CD4-positive, alpha-beta T cell treated with Interleukin-15 for 4 hours (primary cell): ENCODE data around the gene MYO16.
"Not testable (repeated sequence)": the region's sequence is repeated elsewhere in the genome, so short reads cannot be mapped to it uniquely, and the experiment has no call there.

Source experiments
- DNase-seq: peaks from one replicate; pipeline ENCODE4 v3.0.0-alpha.2; 2020; ENCODE audit warnings: low spot score

The MYO16 gene

GRCh38 chr13:108983273-108983672 lies 353.9 kb downstream of the MYO16 start:
- no peak for DNase-seq

DNA sequence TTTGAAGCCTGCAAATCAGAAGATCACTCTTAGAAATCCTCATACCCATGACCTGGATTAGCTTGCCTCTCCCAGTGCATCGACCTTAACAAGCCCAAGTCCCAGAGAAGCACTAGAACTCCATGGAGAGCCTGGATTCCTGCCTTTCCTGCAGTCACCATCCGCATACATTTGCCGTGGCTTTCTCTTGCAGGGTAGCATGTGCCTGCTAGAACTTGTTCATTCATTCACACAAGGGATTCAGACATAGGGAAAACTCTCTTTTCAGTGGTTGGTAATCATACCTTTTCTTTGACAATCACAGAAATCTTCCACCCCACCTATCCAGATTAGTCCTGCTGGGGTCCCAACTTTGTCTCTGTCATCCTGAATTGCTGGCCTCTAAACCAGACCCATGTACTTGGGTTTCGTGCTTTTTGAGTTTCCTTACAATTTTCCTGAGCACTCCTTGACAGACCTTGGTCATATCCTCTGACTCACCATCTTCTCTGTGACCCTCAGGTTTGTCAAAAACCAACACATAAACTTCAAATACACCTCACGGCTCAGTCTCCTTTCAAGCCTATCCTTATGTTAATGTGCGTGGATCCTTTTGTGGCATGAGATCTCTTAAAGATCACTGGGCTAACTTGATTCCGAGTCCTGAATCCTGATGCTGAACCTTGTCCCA lies 355.0 kb downstream of the MYO16 start:
- no peak for DNase-seq

DNA sequence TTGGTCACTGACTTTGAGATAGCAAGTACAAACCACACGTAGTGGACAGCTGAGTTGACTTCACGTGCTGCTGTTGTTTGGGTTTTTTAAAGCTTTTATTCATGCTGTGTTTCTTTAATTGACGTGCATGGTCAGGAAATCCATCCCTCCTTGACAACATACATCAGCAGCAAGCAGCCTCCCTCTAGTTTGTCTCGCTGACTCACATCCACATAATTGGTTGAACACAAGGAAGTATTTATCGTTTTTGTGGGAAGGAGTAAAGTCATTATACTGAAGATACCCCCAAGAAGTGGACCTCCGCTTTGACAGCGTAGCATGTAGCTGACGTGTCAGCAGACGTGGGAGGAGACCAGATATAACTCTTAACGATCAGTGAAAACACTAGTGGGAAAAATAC lies 355.8 kb downstream of the MYO16 start:
- no peak for DNase-seq

DNA sequence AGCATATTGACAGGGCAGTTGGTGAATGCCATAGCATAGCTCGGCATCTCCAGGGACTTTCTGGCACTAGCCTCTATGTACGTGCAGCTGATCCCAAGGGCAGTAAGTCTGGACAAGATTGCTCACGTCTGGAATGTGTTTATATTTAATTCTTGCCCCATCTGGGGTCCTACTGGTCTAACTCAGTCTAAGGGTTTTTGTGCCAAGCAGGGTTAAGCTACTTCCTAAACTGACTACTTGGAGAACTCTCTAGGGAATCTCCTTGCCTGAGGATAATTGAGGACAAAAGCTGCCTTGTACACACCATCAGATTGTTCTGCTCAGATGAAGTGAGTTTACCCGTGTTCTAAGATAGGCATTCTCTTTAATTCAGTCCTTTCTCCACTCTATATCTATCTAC lies 358.1 kb downstream of the MYO16 start:
- no peak for DNase-seq

- DNase-seq: no peak
These were observed 358.5 kb downstream of the MYO16 start for GRCh38 chr13:108987944-108988343.

- DNase-seq: not testable (repeated sequence)
These were observed 362.0 kb downstream of the MYO16 start for GRCh38 chr13:108991416-108991815.

GRCh38 chr13:108993346-108993745 lies 363.9 kb downstream of the MYO16 start:
- no peak for DNase-seq

DNA sequence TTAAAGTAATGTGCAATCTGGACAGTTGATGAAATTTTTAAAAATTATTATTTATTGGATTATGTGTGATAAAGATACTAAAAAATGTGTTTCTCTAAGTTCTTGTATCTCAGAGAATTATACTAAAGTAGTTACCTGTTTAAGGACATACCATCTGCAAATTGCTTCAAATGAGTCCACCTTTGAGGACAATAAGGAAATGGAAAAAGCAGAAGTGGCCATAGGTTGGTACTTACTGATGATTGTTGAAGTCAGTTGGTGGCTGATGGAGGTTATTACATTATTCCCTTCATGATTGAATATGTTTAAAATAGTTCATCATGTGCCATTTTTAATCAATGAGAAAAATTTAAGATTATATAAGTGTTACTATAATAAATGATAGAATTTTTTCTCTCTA lies 367.0 kb downstream of the MYO16 start:
- no peak for DNase-seq

DNA sequence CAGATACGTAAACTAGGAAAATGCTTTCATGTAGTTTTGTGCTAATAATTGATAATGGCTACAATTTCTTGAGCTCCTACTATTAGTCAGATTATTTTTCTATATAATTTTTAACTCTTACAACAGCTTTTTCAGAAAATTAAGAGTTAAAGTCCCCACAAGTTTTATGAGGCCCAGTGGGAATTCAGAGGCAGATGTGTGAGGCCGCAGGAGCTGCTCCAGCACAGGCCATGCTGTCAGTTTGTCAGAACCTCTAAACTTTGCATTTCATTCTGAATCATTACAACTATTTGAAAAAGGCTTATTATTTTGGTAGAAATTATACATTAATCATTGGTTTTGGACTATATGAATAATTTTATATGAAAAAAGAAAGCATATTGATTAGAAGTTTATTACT lies 370.8 kb downstream of the MYO16 start:
- DNase-seq: no peak

DNA sequence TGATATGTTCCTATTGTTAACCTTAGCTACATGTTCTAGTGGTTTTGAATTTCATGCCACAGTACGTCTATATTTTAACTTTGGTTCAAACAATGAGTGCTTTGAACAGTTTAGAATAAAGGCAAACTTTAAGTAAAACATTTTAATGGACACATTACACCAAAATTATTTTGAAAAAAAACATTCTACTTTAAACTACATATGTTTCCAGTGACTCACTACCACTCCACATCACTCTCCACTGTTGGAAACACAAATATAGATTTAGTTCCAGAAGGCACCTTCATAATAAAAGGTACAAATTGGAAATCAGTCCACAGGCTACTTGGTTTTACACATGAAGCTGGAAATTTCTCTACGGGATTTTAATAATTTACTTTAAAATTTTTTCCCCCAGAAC lies 373.5 kb downstream of the MYO16 start:
- DNase-seq: no peak

DNA sequence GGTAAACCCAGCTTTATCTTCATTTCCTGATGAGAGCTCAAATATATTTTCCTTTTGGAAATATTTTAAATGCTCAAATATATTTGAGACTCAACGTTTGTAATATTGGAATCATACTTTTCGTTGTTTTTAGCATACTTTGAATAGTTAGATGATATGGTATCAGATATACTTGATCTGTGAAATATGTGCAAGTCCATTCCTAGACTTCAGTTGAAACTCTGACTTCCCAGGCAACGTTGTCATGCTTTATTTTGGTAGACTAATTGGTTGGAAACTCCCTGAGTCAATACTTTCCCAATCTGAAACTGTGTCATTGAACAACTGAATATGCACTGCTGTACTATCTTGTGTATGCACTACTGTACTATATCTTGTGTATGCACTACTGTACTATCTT lies 378.5 kb downstream of the MYO16 start:
- no peak for DNase-seq

GRCh38 chr13:109009756-109010155 lies 380.3 kb downstream of the MYO16 start:
- no peak for DNase-seq

GRCh38 chr13:109010912-109011311 lies 381.5 kb downstream of the MYO16 start:
- DNase-seq: no peak

DNA sequence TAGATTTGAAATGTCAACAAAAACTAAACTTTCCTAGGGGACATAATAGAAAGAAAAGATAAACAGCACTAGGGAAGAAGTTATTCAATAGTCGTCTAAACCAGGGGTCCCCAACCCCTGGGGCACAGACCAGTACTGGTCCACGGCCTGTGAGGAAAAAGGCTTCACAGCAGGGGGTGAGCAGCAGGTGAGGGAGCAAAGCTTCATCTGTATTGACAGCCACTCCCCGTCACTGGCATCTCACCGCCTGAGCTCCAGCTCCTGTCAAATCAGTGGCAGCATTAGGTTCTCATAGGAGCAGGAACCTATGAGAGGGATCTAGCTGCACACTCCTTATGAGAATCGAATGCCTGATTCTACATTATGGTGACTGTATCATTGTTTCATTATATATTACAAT lies 382.7 kb downstream of the MYO16 start:
- DNase-seq: no peak

DNA sequence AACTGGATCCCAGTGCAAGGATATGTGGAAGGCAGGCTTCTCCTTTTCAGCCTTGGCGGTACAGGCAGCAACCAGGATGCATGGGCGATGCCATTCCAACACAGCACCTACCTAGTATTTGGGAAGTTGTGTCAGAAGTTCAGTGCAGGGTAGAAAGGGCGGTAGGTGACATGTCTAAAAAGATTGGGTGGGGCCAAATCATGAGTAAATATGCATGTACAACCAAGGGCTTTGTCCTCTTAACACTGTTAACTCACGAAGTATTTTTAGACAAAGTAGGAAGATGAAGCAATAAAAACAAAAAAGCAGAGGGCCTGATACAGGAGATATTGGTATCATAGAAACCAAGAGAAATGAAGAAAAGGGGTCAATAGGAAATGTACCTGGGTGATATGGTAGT lies 392.1 kb downstream of the MYO16 start:
- DNase-seq: no peak

- DNase-seq: no peak
These were observed 395.2 kb downstream of the MYO16 start for GRCh38 chr13:109024611-109025010.

- DNase-seq: no peak
These were observed 396.9 kb downstream of the MYO16 start for GRCh38 chr13:109026266-109026665.

DNA sequence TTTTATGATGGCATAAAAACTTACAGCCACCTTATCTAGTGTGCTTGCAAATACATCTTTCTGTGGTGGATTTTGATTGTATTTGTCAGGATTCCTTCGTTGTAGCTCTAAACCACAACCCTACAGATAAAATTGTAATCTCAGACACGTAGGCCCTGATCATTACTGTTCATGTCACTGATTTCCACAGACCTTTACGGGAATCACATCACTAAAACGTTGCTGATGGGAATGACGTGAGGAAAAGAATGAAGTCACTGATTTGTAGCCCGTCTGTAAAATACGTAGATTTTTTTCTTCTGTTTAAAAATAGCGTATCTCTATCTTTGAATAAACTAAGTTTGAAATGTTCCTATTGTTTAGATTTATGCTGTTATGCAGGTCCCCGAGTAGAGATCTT lies 399.2 kb downstream of the MYO16 start:
- no peak for DNase-seq

- no peak for DNase-seq
These were observed 403.7 kb downstream of the MYO16 start for GRCh38 chr13:109033090-109033489.

- no peak for DNase-seq
These were observed 406.8 kb downstream of the MYO16 start for GRCh38 chr13:109036078-109036780.

DNA sequence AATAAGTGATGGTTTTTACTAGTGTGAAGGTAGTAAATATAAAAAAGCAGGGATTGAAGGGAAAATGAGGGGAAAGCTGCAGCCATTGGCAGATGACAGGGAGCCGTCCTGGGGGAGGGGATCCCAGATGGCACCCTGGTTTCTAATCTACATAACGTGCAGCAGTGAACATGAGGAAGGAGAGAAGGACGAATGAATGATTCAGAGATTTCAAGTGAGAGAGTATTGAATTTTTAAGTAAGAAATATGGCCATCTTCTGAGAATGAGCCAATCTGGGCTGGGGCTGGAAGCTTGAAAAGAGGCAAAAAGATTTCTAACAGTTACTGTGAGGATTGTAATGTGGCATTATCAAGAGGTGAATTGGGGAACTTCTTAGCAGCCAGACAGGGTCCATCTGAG lies 414.2 kb downstream of the MYO16 start:
- no peak for DNase-seq

DNA sequence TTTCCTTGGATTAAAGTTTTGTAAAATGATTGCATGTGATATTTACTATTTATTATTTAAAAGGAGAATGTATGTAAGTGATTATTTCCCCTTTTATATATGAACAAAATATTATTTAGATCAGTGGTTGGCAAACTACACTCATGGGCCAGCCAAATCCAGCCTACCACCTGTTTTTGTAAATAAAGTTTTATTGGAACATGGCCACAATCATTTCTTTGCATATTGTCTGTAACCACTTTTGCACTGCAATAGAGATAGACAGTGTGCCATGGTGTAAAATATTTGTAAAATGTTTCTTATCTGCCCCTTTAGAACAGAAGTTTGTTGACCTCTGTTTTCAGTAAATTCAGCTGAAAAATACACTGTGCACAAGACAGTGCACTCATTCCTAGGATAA lies 426.4 kb downstream of the MYO16 start:
- no peak for DNase-seq

DNA sequence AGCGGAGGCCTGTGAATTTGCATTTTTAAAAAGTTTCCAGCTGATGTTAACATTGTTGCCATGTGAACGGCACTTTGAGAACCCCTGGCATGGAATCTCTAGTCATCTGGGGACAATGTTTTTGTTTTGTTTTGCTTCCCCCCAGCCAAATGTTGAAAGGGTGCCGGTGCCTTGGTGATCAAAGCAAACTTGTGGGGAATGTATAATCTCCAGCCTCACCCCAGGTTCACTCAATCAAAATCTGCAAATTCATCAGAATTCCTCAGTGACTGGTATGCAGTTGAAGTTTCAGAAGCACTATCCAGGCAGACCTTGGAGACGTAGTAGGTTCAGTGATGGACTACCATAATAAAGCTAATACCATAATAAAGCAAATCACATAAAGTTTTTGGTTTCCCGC lies 428.7 kb downstream of the MYO16 start:
- no peak for DNase-seq

DNA sequence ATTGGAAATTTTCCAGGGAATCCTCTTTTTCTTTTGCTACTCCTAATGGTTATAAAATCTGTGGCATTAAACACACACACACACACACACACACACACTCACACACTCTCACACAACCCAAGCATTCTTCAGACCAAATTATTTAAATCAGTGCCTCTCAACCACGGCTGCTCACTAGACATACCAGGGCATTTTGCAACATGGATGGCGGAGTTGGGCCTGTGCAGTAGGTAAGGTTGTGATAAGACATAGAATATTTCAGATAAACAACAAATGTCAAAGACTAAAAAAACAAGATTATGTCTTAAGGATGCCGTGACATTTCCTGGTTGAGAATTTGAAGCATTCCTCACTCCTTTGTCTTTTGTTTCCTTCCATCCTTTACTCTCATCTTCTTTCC lies 443.1 kb downstream of the MYO16 start:
- DNase-seq: no peak
